Esophagus squamous epithelium (tissue), 4 donors: Measurements from ENCODE around the gene LPAR3.

Source experiments
- POLR2A ChIP-seq, 4 donors: fragments of 450-650 bp; IDR thresholded peaks; one replicate each; pipeline ENCODE4 v1.6.1; 2017; ENCODE audit warnings: antibody characterized with exemption in 4 of 4, mild to moderate bottlenecking in 4 of 4, moderate library complexity in 3 of 4
- TF ChIP-seq, protein P1 (sequence below), 6 experiments: fragments of 450-650 bp in 4 of 6; fragments of 200-600 bp in 2 of 6; sonication (generic) in 2 of 6; IDR thresholded peaks; one replicate each; pipeline ENCODE4 v1.5.1; 2016 to 2019; ENCODE audit warnings: antibody characterized with exemption in 6 of 6, mild to moderate bottlenecking in 4 of 6, moderate library complexity in 4 of 6

DNA sequence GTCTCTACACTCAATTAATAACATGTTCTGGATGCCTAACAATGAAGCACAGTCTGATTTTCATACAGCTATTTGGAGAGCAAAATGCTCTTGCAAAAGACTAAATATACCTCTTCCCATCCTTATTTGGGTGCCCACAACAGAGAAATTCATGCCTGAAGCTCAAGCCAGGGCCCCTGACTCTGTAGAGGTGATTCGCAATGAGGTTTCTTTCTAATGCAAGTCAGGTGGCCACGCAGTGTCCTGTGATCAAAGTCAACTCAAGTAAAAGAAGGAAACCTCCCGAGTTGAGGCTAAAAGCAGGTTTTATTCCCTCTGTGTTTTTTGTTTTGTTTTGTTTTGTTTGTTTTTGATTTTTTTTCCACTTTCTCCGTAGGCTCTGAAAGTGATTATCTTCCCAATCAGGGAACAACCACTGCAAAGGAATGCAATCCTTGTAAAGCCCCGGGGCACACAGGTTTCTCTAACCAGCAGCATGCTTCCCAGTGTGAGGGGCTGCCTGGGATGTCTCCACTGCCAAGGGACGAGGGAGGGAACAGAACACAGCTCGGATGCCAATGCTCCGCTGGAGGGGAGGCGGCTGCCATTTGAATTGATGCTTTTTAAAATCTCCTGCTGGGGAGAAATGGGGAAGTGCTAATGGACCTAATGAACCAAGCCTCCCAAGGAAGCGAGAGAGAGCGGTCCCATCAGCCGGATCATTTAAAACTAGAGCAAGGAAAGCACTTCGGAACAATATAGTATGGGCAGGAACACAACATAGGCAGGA lies 128.9 kb downstream of the LPAR3 start:
- TF ChIP-seq, protein P1, sequence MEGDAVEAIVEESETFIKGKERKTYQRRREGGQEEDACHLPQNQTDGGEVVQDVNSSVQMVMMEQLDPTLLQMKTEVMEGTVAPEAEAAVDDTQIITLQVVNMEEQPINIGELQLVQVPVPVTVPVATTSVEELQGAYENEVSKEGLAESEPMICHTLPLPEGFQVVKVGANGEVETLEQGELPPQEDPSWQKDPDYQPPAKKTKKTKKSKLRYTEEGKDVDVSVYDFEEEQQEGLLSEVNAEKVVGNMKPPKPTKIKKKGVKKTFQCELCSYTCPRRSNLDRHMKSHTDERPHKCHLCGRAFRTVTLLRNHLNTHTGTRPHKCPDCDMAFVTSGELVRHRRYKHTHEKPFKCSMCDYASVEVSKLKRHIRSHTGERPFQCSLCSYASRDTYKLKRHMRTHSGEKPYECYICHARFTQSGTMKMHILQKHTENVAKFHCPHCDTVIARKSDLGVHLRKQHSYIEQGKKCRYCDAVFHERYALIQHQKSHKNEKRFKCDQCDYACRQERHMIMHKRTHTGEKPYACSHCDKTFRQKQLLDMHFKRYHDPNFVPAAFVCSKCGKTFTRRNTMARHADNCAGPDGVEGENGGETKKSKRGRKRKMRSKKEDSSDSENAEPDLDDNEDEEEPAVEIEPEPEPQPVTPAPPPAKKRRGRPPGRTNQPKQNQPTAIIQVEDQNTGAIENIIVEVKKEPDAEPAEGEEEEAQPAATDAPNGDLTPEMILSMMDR (IDR thresholded peaks at IDR 0.05) = no peak
- no peak for TF ChIP-seq POLR2A (IDR thresholded peaks at IDR 0.05)
